Cardiac fibroblast (primary cell): Measurements from ENCODE around the gene ADAP1.
"Not testable (repeated sequence)": the region's sequence is repeated elsewhere in the genome, so short reads cannot be mapped to it uniquely, and the experiment has no call there.

Experiments used
- DNase-seq, 2 donors: peaks; one replicate each; pipeline versions ENCODE4 v3.0.0 to v3.0.0-alpha.2; 2010; ENCODE audit warnings: low read depth in 2 of 2
- H3K4me3 ChIP-seq, 2 donors: replicated peaks in 1 of 2; 1 replicate in 1 of 2; 2 replicates in 1 of 2; pipeline ENCODE4 v1.5.1; 2011; ENCODE audit warnings: low read depth in 2 of 2, low read length in 2 of 2, mild to moderate bottlenecking in 2 of 2, moderate library complexity in 1 of 2
- CTCF ChIP-seq: IDR thresholded peaks from one replicate; pipeline ENCODE4 v1.5.1; 2011; ENCODE audit warnings: low read depth, mild to moderate bottlenecking, low read length, inconsistent platforms

Gene ADAP1

DNA sequence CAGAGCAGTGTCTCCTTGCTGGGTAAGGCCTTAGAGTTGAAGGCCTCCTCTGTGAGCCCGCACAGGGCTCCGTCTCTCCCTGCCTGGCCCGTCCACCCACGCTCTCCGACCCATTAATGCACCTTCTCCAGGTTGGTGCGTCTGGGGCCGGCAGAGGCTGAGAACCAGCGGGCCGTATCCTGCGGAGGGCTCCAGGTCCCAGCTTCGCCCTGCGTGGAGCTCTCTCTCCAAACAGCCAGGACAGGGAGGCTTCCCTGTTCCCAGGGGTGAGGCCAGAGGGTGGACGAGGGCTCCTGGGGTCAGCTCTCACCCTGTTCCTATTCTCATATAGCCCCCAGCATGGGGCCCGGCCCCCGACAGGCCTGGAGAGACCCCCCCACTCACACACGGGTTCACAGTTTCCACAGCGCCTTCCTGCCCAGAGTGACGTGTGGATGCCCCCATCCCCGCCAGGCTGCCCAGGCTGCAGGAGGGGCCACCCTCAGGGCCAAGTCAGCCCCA, 43.5 kb downstream of the ADAP1 start:
- TF ChIP-seq CTCF = no peak
- DNase-seq = no peak
- H3K4me3 ChIP-seq = no peak overlapping the region

- TF ChIP-seq CTCF = no peak
- H3K4me3 ChIP-seq = no peak overlapping the region
- no peak for DNase-seq
Measured at GRCh38 chr7:910441-910861, 44.0 kb downstream of the ADAP1 start.

DNA sequence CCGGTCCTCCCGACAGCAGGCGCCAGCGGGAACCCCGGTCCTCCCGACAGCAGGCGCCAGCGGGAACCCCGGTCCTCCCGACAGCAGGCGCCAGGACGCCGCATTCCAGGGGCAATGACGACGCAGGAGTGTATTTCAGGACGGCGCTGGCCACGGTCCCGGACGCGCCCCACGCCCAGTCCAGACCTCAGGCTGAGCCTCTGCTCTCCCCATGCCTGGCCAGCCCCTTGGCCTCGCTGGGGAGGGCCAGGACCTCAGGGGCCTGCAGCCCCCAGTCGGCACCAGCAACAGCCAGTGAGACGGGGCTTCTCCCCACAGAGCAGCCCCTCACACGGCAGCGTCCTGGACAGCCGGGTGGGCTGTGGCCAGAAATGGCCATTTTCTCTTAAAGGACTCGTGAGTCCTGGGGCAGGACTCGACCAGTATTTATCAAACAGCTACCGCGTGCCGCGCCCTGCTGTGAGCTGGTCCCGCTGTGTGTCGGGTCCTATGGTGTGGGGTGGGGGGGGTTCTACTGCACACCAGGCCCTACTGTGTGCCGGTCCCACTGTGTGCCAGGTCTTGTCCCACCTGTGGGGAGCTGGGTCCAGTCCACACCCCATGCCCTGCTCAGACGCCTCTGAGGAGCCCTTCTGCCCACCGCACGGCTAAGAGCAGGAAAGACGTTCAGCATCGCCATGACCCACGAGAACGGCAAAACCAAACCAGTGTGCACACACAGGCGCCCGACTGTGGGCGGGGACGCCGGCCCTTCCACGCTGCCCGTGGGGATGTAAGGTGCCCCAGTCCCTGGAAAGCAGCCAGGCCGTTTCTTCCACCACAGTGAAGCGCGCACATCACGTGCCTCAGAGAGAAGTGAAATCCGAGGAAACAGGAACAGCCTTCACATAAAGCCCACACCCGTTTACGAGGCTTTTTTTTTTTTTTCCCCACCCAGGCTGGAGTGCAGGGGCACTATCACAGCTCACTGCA, 44.8 kb downstream of the ADAP1 start:
- TF ChIP-seq CTCF = no peak
- H3K4me3 ChIP-seq = peak overlapping the region; percentile 25 to 34
- DNase-seq = peak; percentile 54 to 60

DNA sequence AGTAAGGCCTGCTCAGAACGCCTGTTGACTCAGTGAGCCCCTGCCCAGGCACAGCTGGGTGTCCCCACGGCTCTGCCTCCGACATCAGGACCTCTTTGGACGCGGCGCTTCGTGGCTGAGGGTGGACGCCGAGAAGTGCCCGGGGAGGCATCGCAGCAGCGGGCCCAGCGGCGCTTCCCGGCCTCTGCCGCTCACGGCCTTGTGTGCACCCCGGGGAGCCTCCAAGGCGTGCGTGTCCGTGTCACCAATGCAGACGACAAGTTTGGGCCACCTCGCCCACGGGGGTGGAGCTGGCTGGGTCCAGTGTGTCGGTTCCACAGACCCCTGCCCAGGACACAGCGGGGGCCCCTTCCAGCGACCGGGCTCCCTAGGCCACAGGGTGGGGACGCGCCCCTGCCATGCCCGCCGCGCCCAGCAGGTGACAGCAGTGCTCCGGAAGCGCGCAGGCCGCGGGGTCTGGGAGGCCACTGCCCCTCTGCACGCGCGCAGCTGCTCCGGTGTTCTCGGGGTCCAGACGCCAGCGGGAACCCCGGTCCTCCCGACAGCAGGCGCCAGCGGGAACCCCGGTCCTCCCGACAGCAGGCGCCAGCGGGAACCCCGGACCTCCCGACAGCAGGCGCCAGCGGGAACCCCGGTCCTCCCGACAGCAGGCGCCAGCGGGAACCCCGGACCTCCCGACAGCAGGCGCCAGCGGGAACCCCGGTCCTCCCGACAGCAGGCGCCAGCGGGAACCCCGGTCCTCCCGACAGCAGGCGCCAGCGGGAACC, 45.7 kb downstream of the ADAP1 start:
- peak; percentile 52 for DNase-seq

GRCh38 chr7:908159-908581, 46.3 kb downstream of the ADAP1 start:
- no peak overlapping the region for H3K4me3 ChIP-seq
- no peak for DNase-seq
- TF ChIP-seq CTCF = no peak

More for the DNA sequence above, 45.7 kb downstream of the ADAP1 start:
- not testable (repeated sequence) for H3K4me3 ChIP-seq
- TF ChIP-seq CTCF = peak; percentile 71

DNA sequence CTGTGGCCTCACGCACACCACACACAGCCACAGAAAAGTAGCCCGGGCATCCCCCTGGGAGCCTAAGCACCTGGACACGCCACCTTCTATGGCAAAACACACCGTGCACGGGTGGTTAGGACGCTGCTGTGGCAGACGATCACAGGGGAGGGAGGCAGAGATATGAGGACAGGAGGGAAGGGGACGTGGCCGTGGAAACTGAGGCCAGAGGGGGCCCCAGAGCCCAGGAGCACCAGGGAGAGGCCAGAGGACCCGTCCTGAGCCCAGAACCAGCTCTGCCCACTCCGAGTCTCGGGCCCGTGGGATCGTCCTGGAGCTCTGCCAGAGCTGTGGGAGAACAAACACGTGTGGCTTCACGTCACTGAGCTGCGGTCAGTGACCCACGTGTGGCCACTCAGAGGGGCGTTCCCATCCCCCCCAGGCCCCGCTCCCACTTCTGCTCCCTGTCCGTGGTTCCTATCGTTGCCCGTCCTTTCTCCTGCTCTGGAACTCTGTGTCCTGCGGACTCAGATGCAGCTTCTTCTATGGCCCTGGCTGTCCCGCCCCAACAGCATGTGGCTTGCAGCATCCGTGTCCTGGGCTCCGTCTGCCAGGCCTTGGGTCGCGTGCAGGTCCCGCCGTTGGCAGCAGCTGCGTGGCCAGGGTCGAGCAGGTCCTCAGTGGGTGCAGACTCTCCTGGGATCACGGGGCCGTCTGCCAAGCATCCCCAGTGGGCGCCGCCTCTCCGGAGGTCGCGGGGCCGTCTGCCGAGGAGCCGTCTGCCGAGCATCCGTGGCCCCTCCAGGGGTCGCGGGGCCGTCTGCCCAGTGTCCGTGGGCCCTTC, 47.1 kb downstream of the ADAP1 start:
- peak in 1 of 2 donors; percentile 24 for DNase-seq
- H3K4me3 ChIP-seq = no peak overlapping the region
- no peak for TF ChIP-seq CTCF
